Measurements from ENCODE around the gene PRDM5.

The PRDM5 gene

GRCh38 chr4:120856294-120856693 lies 66.2 kb downstream of the PRDM5 start:
- Histone ChIP-seq H3K27me3 (ENCODE audit: control insufficient read depth, insufficient read depth, low read length) (no peaks in the 10 kb centered on the region), H3K27ac (ENCODE audit: low read depth, low read length) (no peak overlapping the region), H3K4me1 (ENCODE audit: control insufficient read depth, insufficient read depth, low read length) (peaks cover 11% of the 10 kb centered on the region), H3K36me3 (ENCODE audit: control insufficient read depth, insufficient read depth, low read length) (0 out of 2 replicates have a peak, but pooled peaks cover 2% of the 10 kb centered on the region), H3K4me3 (ENCODE audit: low read depth, low read length) (no peak overlapping the region), H3K9ac (ENCODE audit: low read depth, low read length) (no peak overlapping the region), H3K9me3 (ENCODE audit: control insufficient read depth, insufficient read depth, low read length) (no peaks in the 10 kb centered on the region)

- Histone ChIP-seq H3K27me3 (ENCODE audit: control insufficient read depth, insufficient read depth, low read length) (no peaks in the 10 kb centered on the region), H3K9me3 (ENCODE audit: control insufficient read depth, insufficient read depth, low read length) (no peaks in the 10 kb centered on the region), H3K36me3 (ENCODE audit: control insufficient read depth, insufficient read depth, low read length) (0 out of 2 replicates have a peak, but pooled peaks cover 2% of the 10 kb centered on the region), H3K9ac (ENCODE audit: low read depth, low read length) (no peak overlapping the region), H3K4me3 (ENCODE audit: low read depth, low read length) (no peak overlapping the region), H3K27ac (ENCODE audit: low read depth, low read length) (no peak overlapping the region), H3K4me1 (ENCODE audit: control insufficient read depth, insufficient read depth, low read length) (peaks cover 11% of the 10 kb centered on the region)
These were observed 67.1 kb downstream of the PRDM5 start for GRCh38 chr4:120855307-120856001.

- Histone ChIP-seq H3K9me3 (ENCODE audit: control insufficient read depth, insufficient read depth, low read length) (no peaks in the 10 kb centered on the region), H3K27ac (ENCODE audit: low read depth, low read length) (no peak overlapping the region), H3K36me3 (ENCODE audit: control insufficient read depth, insufficient read depth, low read length) (0 out of 2 replicates have a peak, but pooled peaks cover 2% of the 10 kb centered on the region), H3K9ac (ENCODE audit: low read depth, low read length) (no peak overlapping the region), H3K4me1 (ENCODE audit: control insufficient read depth, insufficient read depth, low read length) (peaks cover 5% of the 10 kb centered on the region), H3K27me3 (ENCODE audit: control insufficient read depth, insufficient read depth, low read length) (no peaks in the 10 kb centered on the region), H3K4me3 (ENCODE audit: low read depth, low read length) (no peak overlapping the region)
These were observed 69.2 kb downstream of the PRDM5 start for GRCh38 chr4:120853161-120853935.

GRCh38 chr4:120850018-120850599 lies 72.4 kb downstream of the PRDM5 start:
- no peak overlapping the region for H3K27ac ChIP-seq (ENCODE audit: low read depth, low read length)
- no peaks in the 10 kb centered on the region for H3K9me3 ChIP-seq (ENCODE audit: control insufficient read depth, insufficient read depth, low read length)
- H3K9ac ChIP-seq (ENCODE audit: low read depth, low read length): no peak overlapping the region

GRCh38 chr4:120847019-120847582 lies 75.4 kb downstream of the PRDM5 start:
- H3K9ac ChIP-seq (ENCODE audit: low read depth, low read length): no peak overlapping the region
- H3K4me1 ChIP-seq (ENCODE audit: control insufficient read depth, insufficient read depth, low read length): no peaks in the 10 kb centered on the region
- 0 out of 2 replicates have a peak, but pooled peaks cover 4% of the 10 kb centered on the region for H3K36me3 ChIP-seq (ENCODE audit: control insufficient read depth, insufficient read depth, low read length)
- no peak overlapping the region for H3K4me3 ChIP-seq (ENCODE audit: low read depth, low read length)
- H3K27me3 ChIP-seq (ENCODE audit: control insufficient read depth, insufficient read depth, low read length): no peaks in the 10 kb centered on the region
- no peak overlapping the region for H3K27ac ChIP-seq (ENCODE audit: low read depth, low read length)
- H3K9me3 ChIP-seq (ENCODE audit: control insufficient read depth, insufficient read depth, low read length): no peaks in the 10 kb centered on the region

More at GRCh38 chr4:120850018-120850599, 72.4 kb downstream of the PRDM5 start:
- H3K27me3 ChIP-seq (ENCODE audit: control insufficient read depth, insufficient read depth, low read length): no peaks in the 10 kb centered on the region
- H3K36me3 ChIP-seq (ENCODE audit: control insufficient read depth, insufficient read depth, low read length): 0 out of 2 replicates have a peak, but pooled peaks cover 4% of the 10 kb centered on the region
- H3K4me1 ChIP-seq (ENCODE audit: control insufficient read depth, insufficient read depth, low read length): no peaks in the 10 kb centered on the region
- no peak overlapping the region for H3K4me3 ChIP-seq (ENCODE audit: low read depth, low read length)

- 0 out of 2 replicates have a peak, but pooled peaks cover 2% of the 10 kb centered on the region for H3K36me3 ChIP-seq (ENCODE audit: control insufficient read depth, insufficient read depth, low read length)
- no peaks in the 10 kb centered on the region for H3K27me3 ChIP-seq (ENCODE audit: control insufficient read depth, insufficient read depth, low read length)
- no peaks in the 10 kb centered on the region for H3K9me3 ChIP-seq (ENCODE audit: control insufficient read depth, insufficient read depth, low read length)
- no peak overlapping the region for H3K4me3 ChIP-seq (ENCODE audit: low read depth, low read length)
- H3K4me1 ChIP-seq (ENCODE audit: control insufficient read depth, insufficient read depth, low read length): no peaks in the 10 kb centered on the region
- H3K9ac ChIP-seq (ENCODE audit: low read depth, low read length): no peak overlapping the region
- H3K27ac ChIP-seq (ENCODE audit: low read depth, low read length): no peak overlapping the region
These were observed 78.0 kb downstream of the PRDM5 start for GRCh38 chr4:120844528-120844921.

- Histone ChIP-seq H3K27ac (ENCODE audit: low read depth, low read length) (no peak overlapping the region), H3K4me3 (ENCODE audit: low read depth, low read length) (no peak overlapping the region), H3K4me1 (ENCODE audit: control insufficient read depth, insufficient read depth, low read length) (no peaks in the 10 kb centered on the region), H3K36me3 (ENCODE audit: control insufficient read depth, insufficient read depth, low read length) (0 out of 2 replicates have a peak, but pooled peaks cover 2% of the 10 kb centered on the region), H3K9me3 (ENCODE audit: control insufficient read depth, insufficient read depth, low read length) (no peaks in the 10 kb centered on the region), H3K9ac (ENCODE audit: low read depth, low read length) (no peak overlapping the region), H3K27me3 (ENCODE audit: control insufficient read depth, insufficient read depth, low read length) (no peaks in the 10 kb centered on the region)
These were observed 78.5 kb downstream of the PRDM5 start for GRCh38 chr4:120843849-120844527.

GRCh38 chr4:120842031-120842430 lies 80.5 kb downstream of the PRDM5 start:
- H3K27ac ChIP-seq (ENCODE audit: low read depth, low read length): no peak overlapping the region
- H3K9ac ChIP-seq (ENCODE audit: low read depth, low read length): no peak overlapping the region

GRCh38 chr4:120841580-120841979 lies 80.9 kb downstream of the PRDM5 start:
- Histone ChIP-seq H3K4me3 (ENCODE audit: low read depth, low read length) (no peak overlapping the region), H3K9me3 (ENCODE audit: control insufficient read depth, insufficient read depth, low read length) (no peaks in the 10 kb centered on the region), H3K36me3 (ENCODE audit: control insufficient read depth, insufficient read depth, low read length) (peaks cover 3% of the 10 kb centered on the region; the same call in 1 of the 2 replicates), H3K9ac (ENCODE audit: low read depth, low read length) (no peak overlapping the region), H3K4me1 (ENCODE audit: control insufficient read depth, insufficient read depth, low read length) (no peaks in the 10 kb centered on the region), H3K27ac (ENCODE audit: low read depth, low read length) (no peak overlapping the region), H3K27me3 (ENCODE audit: control insufficient read depth, insufficient read depth, low read length) (no peaks in the 10 kb centered on the region)

More at GRCh38 chr4:120842031-120842430, 80.5 kb downstream of the PRDM5 start:
- Histone ChIP-seq H3K9me3 (ENCODE audit: control insufficient read depth, insufficient read depth, low read length) (no peaks in the 10 kb centered on the region), H3K4me1 (ENCODE audit: control insufficient read depth, insufficient read depth, low read length) (no peaks in the 10 kb centered on the region), H3K27me3 (ENCODE audit: control insufficient read depth, insufficient read depth, low read length) (no peaks in the 10 kb centered on the region), H3K4me3 (ENCODE audit: low read depth, low read length) (no peak overlapping the region), H3K36me3 (ENCODE audit: control insufficient read depth, insufficient read depth, low read length) (peaks cover 5% of the 10 kb centered on the region; the same call in 1 of the 2 replicates)

GRCh38 chr4:120839974-120840751 lies 82.4 kb downstream of the PRDM5 start:
- Histone ChIP-seq H3K4me3 (ENCODE audit: low read depth, low read length) (no peak overlapping the region), H3K9me3 (ENCODE audit: control insufficient read depth, insufficient read depth, low read length) (no peaks in the 10 kb centered on the region), H3K4me1 (ENCODE audit: control insufficient read depth, insufficient read depth, low read length) (no peaks in the 10 kb centered on the region), H3K36me3 (ENCODE audit: control insufficient read depth, insufficient read depth, low read length) (peaks cover 3% of the 10 kb centered on the region; the same call in 1 of the 2 replicates), H3K9ac (ENCODE audit: low read depth, low read length) (no peak overlapping the region), H3K27ac (ENCODE audit: low read depth, low read length) (no peak overlapping the region), H3K27me3 (ENCODE audit: control insufficient read depth, insufficient read depth, low read length) (no peaks in the 10 kb centered on the region)
